Endothelial cell of umbilical vein (primary cell): ENCODE data around the gene POLR1C. TPM values are rescaled to one million over a fixed set of nuclear protein-coding genes. Genes with fewer than 3 reads are reported as not detected.

Experiments used
- BruUV-seq: library from RNA; stranded (reverse); fragments of 400-500 nt; replicated peaks from 2 replicates; lab custom pipeline; 2021; lab: Mats Ljungman, UMichigan
- CTCF ChIA-PET: fragments of 300-600, 350-600 bp; sonication (Branson Sonifier 250); formaldehyde crosslinking; loops from one replicate; lab custom pipeline; 2021; ENCODE audit warnings: antibody characterized with exemption, inconsistent platforms; lab: Charles Lee
- POLR2A ChIA-PET: fragments of 300-600, 350-600 bp; sonication (Branson Sonifier 250); formaldehyde crosslinking; loops from one replicate; lab custom pipeline; 2021; ENCODE audit warnings: antibody characterized with exemption, inconsistent platforms; lab: Charles Lee
- DNase-seq: peaks from one replicate; pipeline ENCODE4 v3.0.0-alpha.2; 2011; ENCODE audit warnings: low read depth, low spot score
- FAIRE-seq: peaks from 2 replicates; lab custom pipeline; 2011; peaks lifted over from hg19 to GRCh38; lab: Jason Lieb, UNC
- H2AFZ ChIP-seq: 2 replicates; pipeline ENCODE4 v1.6.0; 2012; ENCODE audit warnings: low read depth, low read length, control low read depth, inconsistent platforms
- H3K27ac ChIP-seq: 2 replicates; pipeline ENCODE4 v1.5.1; 2011; ENCODE audit warnings: low read depth, mild to moderate bottlenecking, control low read depth, low read length, moderate library complexity; ENCODE audit not compliant: insufficient read depth
- H3K27me3 ChIP-seq, 2 experiments: 2 replicates each; pipeline versions ENCODE4 v1.6.0 to v1.6.1; 2011; ENCODE audit warnings: low read length in 2 of 2, mixed read lengths in 1 of 2; ENCODE audit not compliant: control insufficient read depth in 2 of 2, insufficient read depth in 2 of 2
- H3K36me3 ChIP-seq, 2 experiments: 2 replicates in 1 of 2; 3 replicates in 1 of 2; pipeline ENCODE4 v1.5.1; 2011; ENCODE audit warnings: low read length in 2 of 2, mild to moderate bottlenecking in 1 of 2, moderate library complexity in 1 of 2; ENCODE audit not compliant: control insufficient read depth in 2 of 2, insufficient read depth in 2 of 2; ENCODE audit errors: extremely low read depth in 1 of 2
- H3K4me1 ChIP-seq: 3 replicates; pipeline ENCODE4 v1.5.1; 2011; ENCODE audit warnings: mild to moderate bottlenecking, low read length; ENCODE audit not compliant: control insufficient read depth, insufficient read depth; ENCODE audit errors: extremely low read depth
- H3K4me2 ChIP-seq: 2 replicates; pipeline ENCODE4 v1.6.1; 2011; ENCODE audit warnings: low read length, control low read depth, mixed read lengths; ENCODE audit not compliant: insufficient read depth
- H3K4me3 ChIP-seq, 3 experiments: fragments of 200-600 bp in 1 of 3; sonication (generic), shearing (Covaris generic) in 1 of 3; replicated peaks in 1 of 3; 2 replicates each; pipeline ENCODE4 v1.5.1; 2011 to 2016; ENCODE audit warnings: control low read depth in 3 of 3, low read length in 3 of 3, mild to moderate bottlenecking in 2 of 3, inconsistent platforms in 1 of 3, low read depth in 1 of 3, moderate library complexity in 1 of 3; ENCODE audit not compliant: insufficient read depth in 1 of 3
- H3K79me2 ChIP-seq: 2 replicates; pipeline ENCODE4 v1.6.0; 2012; ENCODE audit warnings: low read length, inconsistent platforms; ENCODE audit not compliant: control insufficient read depth, insufficient read depth
- H3K9ac ChIP-seq: replicated peaks from 2 replicates; pipeline ENCODE3; 2011; ENCODE audit warnings: low read length, control low read depth; ENCODE audit not compliant: insufficient read depth; ENCODE audit errors: extremely low read depth
- H3K9me1 ChIP-seq: replicated peaks from 3 replicates; pipeline ENCODE4 v1.6.0; 2011; ENCODE audit warnings: mild to moderate bottlenecking, low read length; ENCODE audit not compliant: control insufficient read depth, insufficient read depth; ENCODE audit errors: extremely low read depth
- H3K9me3 ChIP-seq: replicated peaks from 2 replicates; pipeline ENCODE4 v1.5.1; 2012; ENCODE audit warnings: low read length, inconsistent platforms; ENCODE audit not compliant: control insufficient read depth, insufficient read depth
- H4K20me1 ChIP-seq: replicated peaks from 2 replicates; pipeline ENCODE3; 2011; ENCODE audit warnings: mild to moderate bottlenecking, low read length; ENCODE audit not compliant: control insufficient read depth, insufficient read depth; ENCODE audit errors: extremely low read depth
- CTCF ChIP-seq, 2 donors: IDR thresholded peaks; 1 replicate in 1 of 2; 2 replicates in 1 of 2; pipeline ENCODE4 v1.5.1; 2011; ENCODE audit warnings: low read length in 2 of 2, mild to moderate bottlenecking in 2 of 2, moderate library complexity in 2 of 2, control low read depth in 1 of 2, inconsistent platforms in 1 of 2, low read depth in 1 of 2; ENCODE audit not compliant: insufficient read depth in 1 of 2; ENCODE audit errors: extremely low read depth in 1 of 2
- EZH2 ChIP-seq: IDR thresholded peaks from 2 replicates; pipeline ENCODE4 v1.6.1; 2012; ENCODE audit warnings: borderline replicate concordance, low read depth, mild to moderate bottlenecking, moderate library complexity, low read length, inconsistent platforms; ENCODE audit not compliant: severe bottlenecking
- FOS ChIP-seq: IDR thresholded peaks from 2 replicates; pipeline ENCODE4 v1.6.1; 2011; ENCODE audit warnings: mild to moderate bottlenecking, low read length, moderate library complexity, borderline replicate concordance; ENCODE audit not compliant: insufficient read depth
- GATA2 ChIP-seq: IDR thresholded peaks from 2 replicates; pipeline ENCODE4 v1.7.0; 2011; ENCODE audit warnings: low read depth, mild to moderate bottlenecking, moderate library complexity, mixed read lengths, low read length; ENCODE audit not compliant: insufficient read length, insufficient read depth
- JUN ChIP-seq: IDR thresholded peaks from 2 replicates; pipeline ENCODE4 v1.6.1; 2011; ENCODE audit warnings: borderline replicate concordance, low read depth; ENCODE audit not compliant: insufficient read length, insufficient read depth
- MAX ChIP-seq: IDR thresholded peaks from 2 replicates; pipeline ENCODE4 v1.6.1; 2011; ENCODE audit not compliant: insufficient read depth, insufficient read length
- MYC ChIP-seq: IDR thresholded peaks from one replicate; pipeline ENCODE4 v1.6.1; 2011; ENCODE audit warnings: mild to moderate bottlenecking, low read depth, low read length
- POLR2A ChIP-seq: IDR thresholded peaks from 2 replicates; pipeline ENCODE4 v1.6.1; 2012; ENCODE audit warnings: low read depth, mild to moderate bottlenecking, control low read depth, low read length
- POLR2AphosphoS5 ChIP-seq: IDR thresholded peaks from 2 replicates; pipeline ENCODE4 v1.6.1; 2012; ENCODE audit warnings: low read depth, mild to moderate bottlenecking, control low read depth, low read length, moderate library complexity; ENCODE audit not compliant: insufficient read depth
- dilution Hi-C: fragments of 300-500 bp; cut with MboI; formaldehyde crosslinking; loops from one replicate; pipeline ENCODE4 v1.15.0; 2019; ENCODE audit warnings: low sequenced_read_pairs; ENCODE audit not compliant: extremely low pct_ligation_motif_present
- intact Hi-C: fragments of 100-400 bp; cut with micrococcal nuclease; formaldehyde crosslinking; loops from one replicate; pipeline ENCODE4 v1.10.0; 2022
- polyA plus RNA-seq, 4 experiments: library from polyadenylated mRNA; depleted of rRNA in 3 of 4; stranded (reverse) in 3 of 4; unstranded in 1 of 4; fragments of >200 nt; gene quantifications; 2 replicates each; pipeline versions ENCODE4 v1.2.1 to v1.2.3, GENCODE V29; 2011 to 2012; ENCODE audit warnings: missing spikeins in 1 of 4
- total RNA-seq: library from RNA; stranded (reverse); gene quantifications from 2 replicates; pipeline ENCODE4 v1.2.3, GENCODE V29; 2021

Gene POLR1C
- total and polyA plus RNA-seq, 2 donors (not counting 3 experiments of a cell fraction or from before 2014, with no cell fraction given), result 39.8 to 46.0 TPM

- H3K27ac ChIP-seq, result no peak overlapping the region
- no peak overlapping the region for H3K4me2 ChIP-seq
- H3K4me1 ChIP-seq, result peaks cover 23% of the 10 kb centered on the region
- CTCF ChIA-PET, result interaction anchor here (0.6 to 19.0 kb wide), 3 partner anchors 12 to 96 kb away, joined by 3 to 289 read pairs (median 58); partner anchors contain the start of gene DLK2
- H4K20me1 ChIP-seq, result no peaks in the 10 kb centered on the region
- H3K9ac ChIP-seq, result no peak overlapping the region
- dilution Hi-C loops, result no loop called here
- no peaks in the 10 kb centered on the region for H3K79me2 ChIP-seq
- H3K9me3 ChIP-seq, result no peaks in the 10 kb centered on the region
- POLR2A ChIA-PET, result no interaction called here
- no peaks in the 10 kb centered on the region for H3K9me1 ChIP-seq
- TF ChIP-seq FOS (no peak), POLR2A (no peak), CTCF (IDR thresholded peaks at IDR 0.05; ENCODE audit: extremely low read depth in 1 of 2, insufficient read depth in 1 of 2, low read depth in 1 of 2, low read length in 2 of 2) (no peak), POLR2AphosphoS5 (no peak), EZH2 (no peak), MYC (no peak), JUN (no peak), GATA2 (no peak), MAX (no peak)
- H3K27me3 ChIP-seq, result no peaks in the 10 kb centered on the region
- no TSS peak for BruUV-seq
- no peaks in the 10 kb centered on the region for H3K36me3 ChIP-seq
- intact Hi-C loops, result no loop called here
- no peak overlapping the region for H3K4me3 ChIP-seq
- no peak for DNase-seq
- H2AFZ ChIP-seq, result no peak overlapping the region
- no peak for FAIRE-seq
Measured at GRCh38 chr6:43494766-43495165, 22.1 kb upstream of the POLR1C start.
